Non-pigmented ciliary epithelial cell (primary cell): Measurements from ENCODE around the gene PIWIL4.

Experiments used
- DNase-seq: peaks from one replicate; pipeline ENCODE4 v3.0.0-alpha.2; 2010; ENCODE audit warnings: low read depth

PIWIL4 gene

DNA sequence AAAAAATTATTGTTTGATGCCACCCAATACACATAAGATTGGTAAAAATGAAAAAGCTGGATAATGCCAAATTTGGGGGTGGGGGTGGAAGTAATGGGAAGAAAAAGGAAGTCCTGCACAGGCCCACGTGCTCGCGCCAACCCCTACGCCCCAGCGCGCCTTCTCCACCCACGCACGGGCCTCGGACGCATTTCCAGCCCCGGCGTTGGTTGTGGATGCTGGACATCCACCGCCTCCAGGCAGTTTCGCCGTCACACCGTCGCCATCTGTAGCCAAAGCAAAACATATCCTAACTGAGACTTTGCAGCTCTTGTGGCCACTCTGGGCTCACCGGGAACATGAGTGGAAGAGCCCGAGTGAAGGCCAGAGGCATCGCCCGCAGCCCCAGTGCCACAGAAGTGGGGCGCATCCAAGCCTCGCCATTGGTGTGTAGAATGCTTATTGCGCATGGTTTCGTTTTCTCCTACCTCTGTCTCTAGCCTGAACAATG lies at the start of gene PIWIL4:
Gene PIWIL4, plus strand, starts transcription at position 188 of the 490 bp plus-strand sequence. Its CDS starts 151 bp downstream, at position 339.
- no peak for DNase-seq

DNA sequence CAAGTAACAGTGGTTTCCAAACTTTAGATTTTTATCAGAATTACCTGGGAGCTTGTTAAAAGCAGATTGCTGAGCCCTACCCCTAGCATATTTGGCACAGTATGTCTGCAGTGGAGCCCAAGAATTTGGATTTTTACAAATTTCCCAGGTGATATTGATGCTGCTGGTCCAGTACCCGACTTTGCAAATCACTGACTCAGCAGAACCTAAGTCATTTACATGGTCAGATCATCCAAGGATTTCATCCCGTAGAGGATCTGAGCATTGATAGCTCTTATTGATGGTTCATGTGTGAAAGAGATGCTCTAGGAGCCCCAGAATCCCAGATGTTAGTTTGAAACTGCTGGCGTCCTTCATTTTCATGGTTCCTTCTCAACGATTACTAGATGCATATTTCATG lies 48.9 kb upstream of the PIWIL4 start:
- DNase-seq = no peak

DNA sequence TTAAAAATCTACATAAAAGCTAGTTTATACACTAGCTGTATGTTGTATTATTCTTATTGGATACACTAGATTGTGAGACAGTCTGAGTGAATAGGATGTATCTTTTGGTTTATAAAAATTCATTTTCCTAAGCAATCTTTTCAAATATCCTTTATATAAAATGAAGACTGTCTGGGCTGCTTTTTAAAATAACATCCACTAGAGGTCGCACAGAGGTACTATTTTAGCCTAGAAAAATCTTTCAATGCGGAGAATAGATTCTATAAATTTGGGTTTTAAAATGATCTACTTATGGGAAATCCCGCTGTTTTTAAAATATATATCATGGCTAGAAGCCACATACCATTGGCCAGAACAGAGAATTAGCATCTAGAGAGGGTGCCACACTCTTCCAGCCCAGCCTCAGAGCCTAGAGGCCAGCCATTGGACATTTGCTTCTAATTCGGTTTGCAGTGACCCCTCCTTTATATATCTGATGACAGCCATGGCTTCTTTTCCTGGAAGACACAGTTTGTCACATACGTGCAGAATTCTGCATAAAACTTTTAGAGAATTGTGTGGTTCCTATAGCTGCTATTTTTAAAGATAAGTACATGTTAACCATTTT lies 47.6 kb upstream of the PIWIL4 start:
- no peak for DNase-seq

DNA sequence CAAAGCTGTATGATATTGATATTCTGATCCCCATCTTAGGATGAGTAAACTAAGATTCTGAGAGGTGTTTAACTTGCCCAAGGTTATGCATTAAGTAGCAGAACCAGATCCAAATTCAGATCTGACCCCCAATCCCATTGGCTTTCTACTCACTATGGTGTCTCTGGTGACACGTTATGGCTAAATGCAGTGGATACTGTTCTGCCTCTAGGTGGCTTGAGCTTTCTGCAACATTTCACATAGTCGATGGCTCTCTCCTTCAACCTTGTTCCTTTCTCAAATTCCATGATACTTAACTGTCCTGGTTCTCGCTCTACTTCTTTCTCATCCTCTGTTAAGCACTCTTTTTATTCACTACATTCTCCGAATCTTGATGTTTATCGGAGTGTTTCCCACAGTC lies 45.5 kb upstream of the PIWIL4 start:
- no peak for DNase-seq

DNA sequence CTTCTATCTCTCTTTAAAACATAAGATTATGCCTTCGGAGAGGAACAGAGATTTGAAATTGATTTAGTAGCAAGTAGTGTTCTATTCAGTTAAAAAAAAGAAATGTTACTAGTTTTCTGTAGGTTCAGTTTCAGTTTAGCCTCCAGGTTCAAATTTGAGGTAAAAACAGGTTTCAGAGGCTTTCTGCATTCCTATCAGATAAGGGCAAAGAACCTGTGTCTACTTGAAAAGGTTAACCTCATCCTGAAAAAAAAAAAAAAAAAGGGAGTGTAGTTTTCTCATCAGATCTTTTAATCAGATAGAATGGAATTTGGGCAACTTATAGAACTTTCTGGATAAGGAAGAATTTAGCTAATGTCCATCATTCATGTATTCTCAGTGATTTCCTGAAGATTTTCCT lies 42.8 kb upstream of the PIWIL4 start:
- DNase-seq = no peak

DNA sequence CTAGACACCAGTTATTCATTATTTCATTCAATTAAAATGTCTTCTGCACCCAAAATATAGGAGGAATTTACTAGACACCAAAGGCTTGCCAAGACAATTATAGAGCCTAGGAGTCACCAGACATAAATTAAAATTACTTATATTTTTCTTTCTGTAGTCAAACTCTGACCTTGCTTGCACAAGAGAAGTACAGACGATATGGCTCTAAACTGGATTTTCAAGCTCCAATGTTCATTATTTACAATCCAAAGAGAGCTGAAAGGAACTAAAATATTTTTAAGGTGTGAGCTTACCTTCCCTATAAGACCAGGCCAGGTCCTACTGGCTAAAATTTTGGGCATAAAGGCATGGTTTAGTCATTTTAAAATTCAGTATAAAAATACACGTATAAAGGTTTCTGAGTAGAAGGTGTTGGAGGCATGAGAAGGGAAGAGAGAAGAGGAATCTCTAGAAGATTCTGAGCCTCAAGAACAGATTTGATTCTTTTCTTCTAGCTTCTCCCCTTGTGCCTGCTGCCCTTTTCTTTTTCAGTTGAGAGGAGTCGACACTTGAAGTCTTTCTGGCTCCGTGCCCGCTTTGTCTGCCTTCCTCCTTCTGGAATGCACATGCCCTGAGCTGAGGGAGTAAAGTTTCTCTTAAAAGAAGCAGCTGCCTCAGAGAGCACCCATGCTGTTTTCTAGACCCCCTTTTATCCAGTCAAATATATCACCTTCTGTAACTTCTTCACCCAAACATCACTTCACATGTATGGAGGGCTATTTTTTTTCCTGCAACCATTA lies 41.4 kb upstream of the PIWIL4 start:
- DNase-seq = no peak

DNA sequence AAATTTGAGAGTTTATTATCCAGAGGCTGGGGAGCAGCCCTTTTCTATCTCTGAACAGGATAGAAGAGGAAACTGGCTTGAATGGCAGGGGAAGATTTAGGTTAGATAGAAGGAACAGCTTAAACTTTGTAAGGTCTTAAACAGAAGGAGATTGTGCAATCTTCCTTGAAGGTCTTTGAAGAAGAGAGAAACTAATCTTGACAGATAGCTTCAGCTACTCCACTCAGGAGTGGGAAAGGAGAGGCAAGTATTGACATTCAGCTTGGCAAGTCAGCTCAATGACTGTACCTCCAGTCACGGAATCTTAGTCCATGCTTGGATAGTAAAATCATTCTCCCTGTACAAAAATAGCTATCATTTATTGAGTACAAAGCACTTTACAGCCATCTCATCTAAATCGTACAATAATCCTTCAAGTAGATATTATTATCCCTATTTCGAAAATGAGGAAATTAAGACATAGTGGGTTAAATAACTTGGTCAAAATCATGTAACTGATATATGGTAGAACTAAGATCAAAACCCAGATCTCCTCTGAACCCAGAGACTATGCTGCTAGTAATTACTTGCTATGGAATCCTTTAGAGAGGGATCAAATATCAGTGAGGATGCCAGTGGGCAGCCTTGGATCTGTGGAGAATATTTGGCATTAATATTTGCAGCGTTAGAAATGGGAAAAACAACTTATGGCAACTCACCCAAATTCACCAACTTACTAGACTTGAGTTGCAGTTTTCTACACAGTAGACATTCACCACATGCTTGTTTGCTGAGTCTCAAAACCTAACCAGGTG lies 40.3 kb upstream of the PIWIL4 start:
- DNase-seq = no peak

DNA sequence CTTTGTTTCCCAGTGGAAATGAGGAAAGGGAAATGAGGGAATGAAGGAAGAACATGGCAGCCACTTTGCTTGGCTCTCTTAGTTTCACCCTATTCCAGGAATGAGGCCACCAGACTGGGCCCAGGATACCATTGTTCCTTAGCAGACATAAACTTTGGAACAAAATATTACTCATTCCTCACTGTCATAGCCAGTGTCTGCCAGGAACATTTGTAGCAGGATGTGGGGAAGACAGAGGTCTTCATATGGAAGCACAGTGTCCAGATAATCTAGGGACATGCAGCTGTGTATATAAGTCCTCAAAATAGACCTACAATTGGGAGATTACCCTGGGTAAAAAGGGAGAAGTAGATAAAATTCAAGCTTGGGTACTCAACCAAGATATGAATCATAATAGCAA lies 38.6 kb upstream of the PIWIL4 start:
- no peak for DNase-seq

DNA sequence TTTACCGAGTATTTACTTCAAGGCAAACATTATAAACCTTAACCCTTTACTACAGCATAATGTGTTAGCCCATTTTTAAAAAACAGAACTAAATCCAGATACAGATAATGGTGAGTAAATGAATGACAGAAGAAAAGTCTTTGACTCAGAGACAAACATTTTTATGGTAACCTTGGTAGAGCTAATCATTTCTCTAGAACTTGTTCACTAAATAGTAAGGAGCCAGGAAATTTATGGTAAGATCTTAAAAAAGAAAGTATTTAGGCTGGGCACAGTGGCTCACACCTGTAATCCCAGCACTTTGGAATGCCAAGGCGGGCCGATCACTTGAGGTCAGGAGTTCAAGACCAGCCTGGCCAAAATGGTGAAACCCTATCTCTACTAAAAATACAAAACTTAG lies 35.0 kb upstream of the PIWIL4 start:
- no peak for DNase-seq

DNA sequence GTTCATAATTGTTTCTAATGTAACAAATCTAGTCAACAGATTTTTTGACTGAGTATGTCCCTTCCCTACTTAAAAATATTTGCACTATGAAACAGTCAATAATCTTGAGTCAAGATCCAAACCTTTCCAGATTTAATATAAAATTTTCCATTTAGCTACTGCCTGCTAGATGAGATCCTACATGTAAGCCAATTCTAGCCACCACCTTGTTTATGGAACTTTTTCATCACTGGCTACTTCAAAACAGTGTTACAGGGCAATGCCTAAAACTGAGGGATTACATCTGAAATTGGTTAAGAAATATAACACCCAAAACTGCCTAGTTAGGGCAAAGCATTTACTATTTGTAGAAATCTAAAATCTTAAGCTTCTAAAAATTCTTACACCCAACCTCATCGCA lies 34.0 kb upstream of the PIWIL4 start:
- DNase-seq = no peak

DNA sequence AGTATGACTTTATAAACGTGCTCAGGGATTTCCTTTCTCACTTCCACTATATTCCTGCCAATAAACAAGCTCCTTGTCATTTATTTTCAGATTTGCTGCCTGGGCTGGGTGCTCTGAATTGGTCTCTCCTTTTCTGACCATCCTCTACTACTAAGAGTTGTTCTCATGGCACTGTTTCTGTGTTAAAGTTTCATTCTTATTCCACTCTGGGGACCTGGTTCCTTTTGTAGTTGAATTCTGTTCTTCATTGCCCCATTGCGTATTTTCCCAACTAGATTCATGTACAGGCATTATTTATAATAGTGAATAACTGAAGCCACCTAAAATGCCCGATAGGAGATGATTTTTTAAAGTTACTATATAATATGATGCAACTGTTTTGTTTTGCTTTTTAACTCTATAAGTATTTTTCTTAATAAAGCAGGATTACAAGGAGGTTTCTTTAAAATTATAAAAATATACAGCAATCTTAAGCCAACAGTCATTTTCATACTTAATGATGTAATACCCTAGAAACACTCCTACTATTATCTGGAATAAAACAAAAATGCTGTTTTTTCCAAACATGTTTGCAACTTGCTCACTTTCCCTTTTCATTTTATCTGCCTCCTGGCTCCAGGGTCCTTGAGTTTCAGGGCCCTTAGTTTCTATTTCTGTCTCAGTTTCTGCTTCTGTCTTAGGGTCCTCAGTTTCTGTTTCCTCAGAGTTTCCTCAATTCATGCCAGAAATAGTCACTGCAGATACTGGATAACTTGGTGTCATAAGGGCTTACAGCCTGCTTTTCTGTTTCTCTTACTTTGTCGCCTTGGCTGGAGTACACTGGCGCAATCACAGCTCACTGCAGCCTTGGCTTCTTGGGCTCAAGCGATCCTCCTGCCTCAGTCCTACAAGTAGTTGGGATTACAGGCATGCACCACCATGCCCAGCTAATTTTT lies 33.2 kb upstream of the PIWIL4 start:
- DNase-seq = no peak

DNA sequence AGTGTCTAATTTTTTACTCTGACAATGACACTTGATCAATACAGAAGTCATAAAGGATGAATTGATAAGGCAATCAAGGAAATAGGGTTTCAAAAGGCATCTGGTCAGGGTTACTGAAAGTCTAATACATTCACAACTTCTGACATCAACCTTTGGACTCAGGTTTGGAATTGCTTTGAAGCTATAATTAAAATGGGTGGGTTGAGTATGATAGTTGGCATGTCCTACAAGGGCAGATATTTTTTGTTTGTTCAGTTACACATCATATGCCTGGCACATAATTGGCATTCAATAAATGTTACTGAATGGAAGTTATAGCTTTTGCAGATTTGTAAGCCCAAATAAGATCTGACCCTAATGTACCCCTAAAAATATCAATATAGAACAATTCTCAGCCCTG lies 30.8 kb upstream of the PIWIL4 start:
- DNase-seq = no peak

DNA sequence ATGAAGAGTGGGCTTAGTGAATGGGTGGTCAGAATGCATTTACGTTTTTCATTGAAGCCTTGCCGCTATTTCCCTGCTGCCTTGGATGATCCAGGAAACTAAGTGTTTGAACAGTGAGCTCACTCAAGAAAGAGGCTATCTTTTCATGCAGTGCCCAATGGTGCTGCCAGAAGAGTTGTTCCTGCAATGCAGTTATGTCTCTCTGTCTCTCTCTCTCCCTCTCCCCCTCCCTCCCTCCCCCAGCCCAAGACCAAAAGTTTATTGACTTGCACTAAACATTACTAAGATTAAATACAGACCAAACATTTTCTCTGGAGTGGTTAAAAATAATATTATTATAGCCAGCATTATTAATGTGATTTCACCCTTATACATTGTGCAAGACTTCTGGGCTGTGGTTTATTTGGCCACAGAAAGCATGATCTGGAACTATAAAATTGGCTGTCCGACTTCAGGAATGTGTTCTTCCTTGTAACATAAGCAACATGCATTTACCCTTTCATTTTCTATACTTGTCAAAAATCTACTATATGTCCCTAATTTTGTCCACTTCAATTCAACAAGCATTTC lies 30.1 kb upstream of the PIWIL4 start:
- no peak for DNase-seq

DNA sequence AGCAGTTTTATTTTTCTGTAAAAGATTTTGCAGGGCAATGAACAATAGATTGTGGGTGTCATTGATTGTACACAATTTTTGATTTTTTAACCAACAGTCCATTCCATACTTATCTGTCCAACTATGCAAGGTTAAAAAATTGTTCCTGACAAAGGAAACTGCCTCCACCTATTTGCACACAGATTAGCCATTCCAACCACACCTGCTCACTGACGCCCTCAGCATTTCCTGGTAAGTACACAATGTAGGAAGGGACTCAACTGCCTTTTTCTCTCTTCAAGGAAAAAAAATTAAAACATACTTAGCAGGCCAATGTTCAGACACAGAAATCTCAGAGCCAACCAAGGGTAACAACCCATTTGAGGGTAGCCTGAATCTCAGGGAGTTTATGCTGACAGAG lies 27.7 kb upstream of the PIWIL4 start:
- no peak for DNase-seq

DNA sequence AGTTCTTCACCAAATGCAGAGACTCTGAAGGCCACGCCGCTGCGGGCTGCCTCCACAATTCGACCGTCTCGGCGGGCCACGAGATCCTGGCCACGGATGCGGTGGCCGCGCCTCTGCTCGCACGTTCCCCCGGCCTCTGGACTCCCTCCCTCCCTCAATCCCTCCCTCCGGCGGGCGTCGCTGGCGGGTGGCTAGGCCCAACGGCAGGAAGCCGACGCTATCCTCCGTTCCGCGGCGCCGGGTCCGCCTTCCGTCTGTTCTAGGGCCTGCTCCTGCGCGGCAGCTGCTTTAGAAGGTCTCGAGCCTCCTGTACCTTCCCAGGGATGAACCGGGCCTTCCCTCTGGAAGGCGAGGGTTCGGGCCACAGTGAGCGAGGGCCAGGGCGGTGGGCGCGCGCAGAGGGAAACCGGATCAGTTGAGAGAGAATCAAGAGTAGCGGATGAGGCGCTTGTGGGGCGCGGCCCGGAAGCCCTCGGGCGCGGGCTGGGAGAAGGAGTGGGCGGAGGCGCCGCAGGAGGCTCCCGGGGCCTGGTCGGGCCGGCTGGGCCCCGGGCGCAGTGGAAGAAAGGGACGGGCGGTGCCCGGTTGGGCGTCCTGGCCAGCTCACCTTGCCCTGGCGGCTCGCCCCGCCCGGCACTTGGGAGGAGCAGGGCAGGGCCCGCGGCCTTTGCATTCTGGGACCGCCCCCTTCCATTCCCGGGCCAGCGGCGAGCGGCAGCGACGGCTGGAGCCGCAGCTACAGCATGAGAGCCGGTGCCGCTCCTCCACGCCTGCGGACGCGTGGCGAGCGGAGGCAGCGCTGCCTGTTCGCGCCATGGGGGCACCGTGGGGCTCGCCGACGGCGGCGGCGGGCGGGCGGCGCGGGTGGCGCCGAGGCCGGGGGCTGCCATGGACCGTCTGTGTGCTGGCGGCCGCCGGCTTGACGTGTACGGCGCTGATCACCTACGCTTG lies 23.2 kb upstream of the PIWIL4 start, which contains the start of gene FUT4:
Gene FUT4, plus strand, starts transcription at position 227 of the 951 bp plus-strand sequence. Its CDS starts 213 bp downstream, at position 440.
- DNase-seq = no peak

DNA sequence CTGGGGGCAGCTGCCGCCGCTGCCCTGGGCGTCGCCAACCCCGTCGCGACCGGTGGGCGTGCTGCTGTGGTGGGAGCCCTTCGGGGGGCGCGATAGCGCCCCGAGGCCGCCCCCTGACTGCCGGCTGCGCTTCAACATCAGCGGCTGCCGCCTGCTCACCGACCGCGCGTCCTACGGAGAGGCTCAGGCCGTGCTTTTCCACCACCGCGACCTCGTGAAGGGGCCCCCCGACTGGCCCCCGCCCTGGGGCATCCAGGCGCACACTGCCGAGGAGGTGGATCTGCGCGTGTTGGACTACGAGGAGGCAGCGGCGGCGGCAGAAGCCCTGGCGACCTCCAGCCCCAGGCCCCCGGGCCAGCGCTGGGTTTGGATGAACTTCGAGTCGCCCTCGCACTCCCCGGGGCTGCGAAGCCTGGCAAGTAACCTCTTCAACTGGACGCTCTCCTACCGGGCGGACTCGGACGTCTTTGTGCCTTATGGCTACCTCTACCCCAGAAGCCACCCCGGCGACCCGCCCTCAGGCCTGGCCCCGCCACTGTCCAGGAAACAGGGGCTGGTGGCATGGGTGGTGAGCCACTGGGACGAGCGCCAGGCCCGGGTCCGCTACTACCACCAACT lies 22.4 kb upstream of the PIWIL4 start:
- no peak for DNase-seq

DNA sequence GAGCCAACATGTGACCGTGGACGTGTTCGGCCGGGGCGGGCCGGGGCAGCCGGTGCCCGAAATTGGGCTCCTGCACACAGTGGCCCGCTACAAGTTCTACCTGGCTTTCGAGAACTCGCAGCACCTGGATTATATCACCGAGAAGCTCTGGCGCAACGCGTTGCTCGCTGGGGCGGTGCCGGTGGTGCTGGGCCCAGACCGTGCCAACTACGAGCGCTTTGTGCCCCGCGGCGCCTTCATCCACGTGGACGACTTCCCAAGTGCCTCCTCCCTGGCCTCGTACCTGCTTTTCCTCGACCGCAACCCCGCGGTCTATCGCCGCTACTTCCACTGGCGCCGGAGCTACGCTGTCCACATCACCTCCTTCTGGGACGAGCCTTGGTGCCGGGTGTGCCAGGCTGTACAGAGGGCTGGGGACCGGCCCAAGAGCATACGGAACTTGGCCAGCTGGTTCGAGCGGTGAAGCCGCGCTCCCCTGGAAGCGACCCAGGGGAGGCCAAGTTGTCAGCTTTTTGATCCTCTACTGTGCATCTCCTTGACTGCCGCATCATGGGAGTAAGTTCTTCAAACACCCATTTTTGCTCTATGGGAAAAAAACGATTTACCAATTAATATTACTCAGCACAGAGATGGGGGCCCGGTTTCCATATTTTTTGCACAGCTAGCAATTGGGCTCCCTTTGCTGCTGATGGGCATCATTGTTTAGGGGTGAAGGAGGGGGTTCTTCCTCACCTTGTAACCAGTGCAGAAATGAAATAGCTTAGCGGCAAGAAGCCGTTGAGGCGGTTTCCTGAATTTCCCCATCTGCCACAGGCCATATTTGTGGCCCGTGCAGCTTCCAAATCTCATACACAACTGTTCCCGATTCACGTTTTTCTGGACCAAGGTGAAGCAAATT lies 21.7 kb upstream of the PIWIL4 start:
- DNase-seq = no peak

DNA sequence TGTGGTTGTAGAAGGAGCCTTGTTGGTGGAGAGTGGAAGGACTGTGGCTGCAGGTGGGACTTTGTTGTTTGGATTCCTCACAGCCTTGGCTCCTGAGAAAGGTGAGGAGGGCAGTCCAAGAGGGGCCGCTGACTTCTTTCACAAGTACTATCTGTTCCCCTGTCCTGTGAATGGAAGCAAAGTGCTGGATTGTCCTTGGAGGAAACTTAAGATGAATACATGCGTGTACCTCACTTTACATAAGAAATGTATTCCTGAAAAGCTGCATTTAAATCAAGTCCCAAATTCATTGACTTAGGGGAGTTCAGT lies 21.1 kb upstream of the PIWIL4 start:
- no peak for DNase-seq

DNA sequence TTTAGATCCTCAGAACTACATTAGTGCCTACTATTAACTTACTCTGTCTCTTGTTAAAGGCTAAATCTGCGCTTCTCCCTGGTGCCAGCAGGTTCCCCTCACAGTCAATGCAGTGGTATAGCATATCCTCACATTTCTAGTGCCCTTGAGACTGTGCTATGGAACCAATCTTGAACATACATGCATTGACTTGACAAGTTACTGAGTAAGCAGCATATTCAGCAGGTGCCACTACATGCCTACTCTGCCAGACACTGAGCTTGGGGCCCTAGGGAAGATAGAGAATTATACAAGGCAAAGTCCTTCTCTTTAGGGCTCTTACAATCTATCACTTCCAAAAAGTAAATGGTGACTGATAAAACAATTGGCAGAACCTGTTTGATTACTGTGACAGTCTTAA lies 20.3 kb upstream of the PIWIL4 start:
- DNase-seq = no peak
